HFFc6 (cell line): ENCODE data around the gene OPTC. TPM values are rescaled to one million over a fixed set of nuclear protein-coding genes. Genes with fewer than 3 reads are reported as not detected.
"Not testable (repeated sequence)": the region's sequence is repeated elsewhere in the genome, so short reads cannot be mapped to it uniquely, and the experiment has no call there.

ENCODE experiments used
- DNase-seq: peaks from one replicate; pipeline ENCODE4 v3.0.0-alpha.2; 2018
- H3K27ac Mint-ChIP-seq: 2 replicates; pipeline ENCODE4 v1.8.0; 2020; ENCODE audit warnings: mild to moderate bottlenecking, mixed read lengths
- H3K27me3 Mint-ChIP-seq: 2 replicates; pipeline ENCODE4 v1.8.0; 2021; ENCODE audit warnings: mild to moderate bottlenecking, moderate library complexity, mixed read lengths; ENCODE audit not compliant: insufficient read depth
- H3K36me3 Mint-ChIP-seq: 2 replicates; pipeline ENCODE4 v1.8.0; 2021; ENCODE audit warnings: low read depth, mixed read lengths
- H3K4me1 Mint-ChIP-seq: 2 replicates; pipeline ENCODE4 v1.8.0; 2020; ENCODE audit warnings: low read depth, mixed read lengths
- H3K4me3 Mint-ChIP-seq: 2 replicates; pipeline ENCODE4 v1.8.0; 2020; ENCODE audit warnings: mild to moderate bottlenecking, moderate library complexity, mixed read lengths
- H3K9me3 Mint-ChIP-seq: 2 replicates; pipeline ENCODE4 v1.8.0; 2020; ENCODE audit warnings: mild to moderate bottlenecking, mixed read lengths
- total RNA-seq, 6 experiments: library from RNA; stranded (reverse); fragmentation: NEBNext Ultra II Directional; extraction: Animal tissue kit (Norgen Biotek cat#: 25700); gene quantifications; 2 replicates in 1 of 6; 3 replicates in 5 of 6; pipeline ENCODE4 v1.2.3, GENCODE V29; 2021
- TF ChIP-seq, protein P1 (sequence below): fragments of 200-600 bp; sonication (generic); IDR thresholded peaks from 2 replicates; pipeline ENCODE4 v1.5.0; 2021; ENCODE audit warnings: antibody characterized with exemption, mild to moderate bottlenecking

Gene OPTC
- total RNA-seq, 6 experiments from 2014 or later = not detected

- TF ChIP-seq, protein P1, sequence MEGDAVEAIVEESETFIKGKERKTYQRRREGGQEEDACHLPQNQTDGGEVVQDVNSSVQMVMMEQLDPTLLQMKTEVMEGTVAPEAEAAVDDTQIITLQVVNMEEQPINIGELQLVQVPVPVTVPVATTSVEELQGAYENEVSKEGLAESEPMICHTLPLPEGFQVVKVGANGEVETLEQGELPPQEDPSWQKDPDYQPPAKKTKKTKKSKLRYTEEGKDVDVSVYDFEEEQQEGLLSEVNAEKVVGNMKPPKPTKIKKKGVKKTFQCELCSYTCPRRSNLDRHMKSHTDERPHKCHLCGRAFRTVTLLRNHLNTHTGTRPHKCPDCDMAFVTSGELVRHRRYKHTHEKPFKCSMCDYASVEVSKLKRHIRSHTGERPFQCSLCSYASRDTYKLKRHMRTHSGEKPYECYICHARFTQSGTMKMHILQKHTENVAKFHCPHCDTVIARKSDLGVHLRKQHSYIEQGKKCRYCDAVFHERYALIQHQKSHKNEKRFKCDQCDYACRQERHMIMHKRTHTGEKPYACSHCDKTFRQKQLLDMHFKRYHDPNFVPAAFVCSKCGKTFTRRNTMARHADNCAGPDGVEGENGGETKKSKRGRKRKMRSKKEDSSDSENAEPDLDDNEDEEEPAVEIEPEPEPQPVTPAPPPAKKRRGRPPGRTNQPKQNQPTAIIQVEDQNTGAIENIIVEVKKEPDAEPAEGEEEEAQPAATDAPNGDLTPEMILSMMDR = no peak
- Mint-ChIP-seq H3K27ac (no peak overlapping the region), H3K4me1 (peaks cover 50% of the 10 kb centered on the region), H3K9me3 (no peaks in the 10 kb centered on the region), H3K27me3 (no peaks in the 10 kb centered on the region; the same call in none of the 2 replicates), H3K4me3 (no peak overlapping the region), H3K36me3 (no peaks in the 10 kb centered on the region)
- DNase-seq = no peak
Observed at GRCh38 chr1:203465948-203466347, 28.0 kb upstream of the OPTC start.

DNA sequence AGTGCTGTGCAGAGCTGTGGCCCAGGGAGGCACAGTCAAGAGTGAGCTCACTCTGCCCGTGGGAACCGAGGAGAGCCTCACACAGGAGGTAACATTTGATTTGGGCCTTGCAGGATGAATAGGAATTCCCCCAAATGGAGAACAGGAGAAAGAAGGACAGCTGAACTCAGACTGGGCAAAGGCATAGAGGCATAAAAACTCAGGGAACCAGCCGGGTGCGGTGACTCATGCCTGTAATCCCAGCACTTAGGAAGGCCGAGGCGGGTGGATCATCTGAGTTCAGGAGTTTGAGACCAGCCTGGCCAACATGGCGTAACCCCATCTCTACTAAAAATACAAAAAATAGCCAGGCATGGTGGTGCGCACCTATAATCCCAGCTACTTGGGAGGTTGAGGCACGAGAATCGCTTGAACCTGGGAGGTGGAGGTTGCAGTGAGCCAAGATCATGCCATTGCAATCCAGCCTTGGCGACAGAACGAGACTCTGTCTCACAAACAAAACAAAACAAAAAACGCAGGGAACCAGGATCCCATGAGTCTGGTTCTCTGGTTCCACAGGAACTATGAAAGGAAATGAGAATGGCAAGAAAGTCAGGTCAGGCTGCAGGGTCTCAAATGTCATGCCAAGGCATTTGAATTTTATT, 26.9 kb upstream of the OPTC start:
- H3K36me3 Mint-ChIP-seq, H3K27ac Mint-ChIP-seq, H3K9me3 Mint-ChIP-seq, DNase-seq, H3K27me3 Mint-ChIP-seq, H3K4me3 Mint-ChIP-seq: not testable (repeated sequence)
- peaks cover 50% of the 10 kb centered on the region for H3K4me1 Mint-ChIP-seq

DNA sequence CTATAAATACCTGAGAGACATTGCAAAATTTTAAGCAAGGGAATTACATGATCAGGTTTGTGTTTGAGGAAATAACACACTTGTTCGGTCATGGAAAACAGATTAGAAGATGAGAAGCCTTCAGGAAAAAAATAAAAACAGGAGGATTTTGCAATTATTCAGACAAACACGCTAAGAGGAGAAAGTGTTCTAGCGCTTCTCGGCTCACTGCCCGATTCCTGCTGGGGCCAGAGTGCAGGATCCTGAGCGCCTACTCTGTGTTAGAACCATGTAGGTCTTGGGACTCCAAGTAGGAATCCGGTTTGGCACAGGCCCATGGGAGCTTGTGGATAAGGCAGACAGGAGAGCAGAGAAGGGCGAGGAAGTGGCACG, 26.4 kb upstream of the OPTC start:
- DNase-seq = no peak
- H3K4me1 Mint-ChIP-seq = peaks cover 45% of the 10 kb centered on the region
- H3K36me3 Mint-ChIP-seq = no peaks in the 10 kb centered on the region
- H3K4me3 Mint-ChIP-seq = no peak overlapping the region
- TF ChIP-seq, protein P1 = no peak
- no peak overlapping the region for H3K27ac Mint-ChIP-seq
- H3K9me3 Mint-ChIP-seq = no peaks in the 10 kb centered on the region
- H3K27me3 Mint-ChIP-seq = peaks cover 4% of the 10 kb centered on the region

- no peaks in the 10 kb centered on the region for H3K36me3 Mint-ChIP-seq
- H3K27me3 Mint-ChIP-seq = peaks cover 8% of the 10 kb centered on the region
- H3K4me3 Mint-ChIP-seq = no peak overlapping the region
- no peak for DNase-seq
- TF ChIP-seq, protein P1 = no peak
- peaks cover 38% of the 10 kb centered on the region for H3K4me1 Mint-ChIP-seq
- H3K27ac Mint-ChIP-seq = no peak overlapping the region
- H3K9me3 Mint-ChIP-seq = no peaks in the 10 kb centered on the region
Observed at GRCh38 chr1:203468326-203468725, 25.6 kb upstream of the OPTC start.

- no peak overlapping the region for H3K4me3 Mint-ChIP-seq
- peaks cover 30% of the 10 kb centered on the region for H3K4me1 Mint-ChIP-seq
- H3K27ac Mint-ChIP-seq = no peak overlapping the region
- no peaks in the 10 kb centered on the region for H3K9me3 Mint-ChIP-seq
- H3K27me3 Mint-ChIP-seq = peaks cover 10% of the 10 kb centered on the region
- H3K36me3 Mint-ChIP-seq = no peaks in the 10 kb centered on the region
- DNase-seq = no peak
- TF ChIP-seq, protein P1 = no peak
Observed at GRCh38 chr1:203470240-203470639, 23.7 kb upstream of the OPTC start.

DNA sequence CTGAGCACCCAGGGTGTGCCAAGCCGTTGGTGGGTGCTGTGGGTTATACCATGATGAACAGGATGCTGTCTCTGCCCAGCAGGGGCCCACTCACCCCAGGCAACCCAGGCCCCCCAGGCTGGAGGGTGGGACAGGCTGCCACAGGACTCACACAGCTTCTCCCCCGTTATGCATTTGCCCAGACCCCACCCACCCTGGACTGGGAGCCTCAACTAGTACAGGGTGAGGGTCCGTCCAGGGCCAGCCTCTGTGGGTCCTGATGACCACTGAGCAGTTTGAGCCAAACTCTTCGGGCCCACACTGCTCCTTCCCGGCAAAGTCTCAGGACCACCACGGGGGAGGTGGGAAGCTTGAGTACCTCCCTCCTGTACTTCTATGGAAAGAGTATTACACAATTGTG, 22.1 kb upstream of the OPTC start:
- TF ChIP-seq, protein P1 = no peak
- H3K9me3 Mint-ChIP-seq = no peaks in the 10 kb centered on the region
- no peak overlapping the region for H3K4me3 Mint-ChIP-seq
- H3K27me3 Mint-ChIP-seq = peaks cover 14% of the 10 kb centered on the region
- H3K27ac Mint-ChIP-seq = no peak overlapping the region
- no peak for DNase-seq
- H3K4me1 Mint-ChIP-seq = peaks cover 27% of the 10 kb centered on the region
- H3K36me3 Mint-ChIP-seq = no peaks in the 10 kb centered on the region
